RWPE1 (cell line): ENCODE measurements around the gene SGTA.

Experiments used
- CTCF ChIA-PET: fragments of 350-600 bp; sonication (Branson Sonifier 250); formaldehyde crosslinking; extraction: SDS; loops from one replicate; lab custom pipeline; 2021; lab: Yijun Ruan, JAX
- POLR2A ChIA-PET: fragments of 400-600 bp; formaldehyde crosslinking; extraction: SDS; loops from one replicate; lab custom pipeline; 2020; ENCODE audit warnings: antibody characterized with exemption; ENCODE audit not compliant: low non-redundant PET; lab: Yijun Ruan, JAX
- DNase-seq: peaks from one replicate; pipeline ENCODE4 v3.0.0; 2012; ENCODE audit warnings: low spot score
- H3K27ac ChIP-seq: fragments of 450-650 bp; 2 replicates; pipeline ENCODE4 v1.5.1; 2017
- CTCF ChIP-seq: fragments of 450-650 bp; conservative IDR thresholded peaks from 2 replicates; pipeline ENCODE4 v1.5.1; 2017; ENCODE audit warnings: low read depth, mild to moderate bottlenecking

The SGTA gene

DNA sequence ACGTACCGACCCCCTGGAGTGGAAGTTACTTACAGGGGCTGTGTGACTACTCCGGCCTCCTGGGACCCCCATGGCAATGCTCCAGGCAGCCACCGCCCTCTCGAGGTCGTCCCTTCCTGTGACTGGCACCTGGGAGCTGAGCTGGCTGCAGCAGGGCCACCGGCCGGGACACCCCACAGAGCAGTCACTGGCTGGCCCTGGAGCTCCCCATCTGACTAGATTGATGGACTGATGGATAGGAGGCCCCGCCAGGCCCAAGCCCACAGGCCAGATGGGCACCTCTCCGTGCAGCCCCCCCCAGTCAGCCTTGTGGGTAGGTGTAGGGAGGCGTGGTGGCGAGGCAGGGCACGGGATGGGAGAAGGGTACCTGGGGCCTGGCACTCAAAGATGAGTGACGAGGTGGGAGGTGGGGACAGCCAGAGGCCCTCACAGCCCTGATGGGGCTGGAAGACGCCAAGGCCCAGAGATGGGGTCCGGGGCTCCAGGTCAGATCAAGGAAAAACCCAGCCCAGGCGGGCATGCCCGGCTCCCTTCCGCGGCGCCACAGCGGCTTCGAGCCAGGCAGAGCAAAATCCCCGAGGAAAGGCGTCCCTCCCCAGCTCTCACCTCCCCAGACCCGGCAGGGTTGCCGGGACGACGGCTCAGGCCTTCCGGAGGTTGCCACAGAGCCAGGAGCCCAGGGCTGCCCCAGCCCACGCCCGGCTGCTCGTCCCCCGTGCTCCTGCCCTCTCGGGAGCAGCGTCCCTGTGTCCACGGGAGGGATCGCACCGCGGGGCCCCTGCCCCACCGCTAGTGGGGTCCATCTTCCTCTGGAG, 51.7 kb downstream of the SGTA start:
- no peak for TF ChIP-seq CTCF
- no peak for DNase-seq
- H3K27ac ChIP-seq, result no peak overlapping the region
- POLR2A ChIA-PET, result no interaction called here
- CTCF ChIA-PET, result no interaction called here

- TF ChIP-seq CTCF, result no peak
- ChIA-PET CTCF (interaction anchor here (1.2 kb wide), 1 partner anchor 19 kb away, joined by 4 read pairs; no protein-coding TSS in a partner anchor), POLR2A (no interaction called here)
- no peak for DNase-seq
- no peak overlapping the region for H3K27ac ChIP-seq
Measured at GRCh38 chr19:2729943-2730818, 52.9 kb downstream of the SGTA start.

- no peak for DNase-seq
- H3K27ac ChIP-seq, result no peak overlapping the region
- ChIA-PET CTCF (interaction anchor here (1.2 kb wide), 1 partner anchor 20 kb away, joined by 4 read pairs; no protein-coding TSS in a partner anchor), POLR2A (no interaction called here)
- no peak for TF ChIP-seq CTCF
Measured at GRCh38 chr19:2728783-2729387, 54.2 kb downstream of the SGTA start.

DNA sequence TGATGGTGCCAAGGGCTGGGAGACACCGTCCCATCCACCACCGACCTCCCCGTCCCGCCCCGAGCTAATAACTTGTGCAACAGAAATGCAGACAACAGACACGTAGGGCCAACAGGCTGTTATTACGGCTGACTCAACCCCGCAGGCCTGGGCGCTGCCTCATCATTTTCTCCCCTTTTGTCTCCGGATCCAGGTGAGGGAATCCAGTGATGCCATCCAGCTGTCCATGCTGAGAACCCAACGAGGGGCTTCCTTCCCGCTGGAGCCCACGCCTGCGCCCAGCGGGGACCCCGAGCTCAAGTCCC, 55.5 kb downstream of the SGTA start:
- ChIA-PET POLR2A (no interaction called here), CTCF (no interaction called here)
- H3K27ac ChIP-seq, result no peak overlapping the region
- no peak for TF ChIP-seq CTCF
- DNase-seq, result peak; percentile 72

DNA sequence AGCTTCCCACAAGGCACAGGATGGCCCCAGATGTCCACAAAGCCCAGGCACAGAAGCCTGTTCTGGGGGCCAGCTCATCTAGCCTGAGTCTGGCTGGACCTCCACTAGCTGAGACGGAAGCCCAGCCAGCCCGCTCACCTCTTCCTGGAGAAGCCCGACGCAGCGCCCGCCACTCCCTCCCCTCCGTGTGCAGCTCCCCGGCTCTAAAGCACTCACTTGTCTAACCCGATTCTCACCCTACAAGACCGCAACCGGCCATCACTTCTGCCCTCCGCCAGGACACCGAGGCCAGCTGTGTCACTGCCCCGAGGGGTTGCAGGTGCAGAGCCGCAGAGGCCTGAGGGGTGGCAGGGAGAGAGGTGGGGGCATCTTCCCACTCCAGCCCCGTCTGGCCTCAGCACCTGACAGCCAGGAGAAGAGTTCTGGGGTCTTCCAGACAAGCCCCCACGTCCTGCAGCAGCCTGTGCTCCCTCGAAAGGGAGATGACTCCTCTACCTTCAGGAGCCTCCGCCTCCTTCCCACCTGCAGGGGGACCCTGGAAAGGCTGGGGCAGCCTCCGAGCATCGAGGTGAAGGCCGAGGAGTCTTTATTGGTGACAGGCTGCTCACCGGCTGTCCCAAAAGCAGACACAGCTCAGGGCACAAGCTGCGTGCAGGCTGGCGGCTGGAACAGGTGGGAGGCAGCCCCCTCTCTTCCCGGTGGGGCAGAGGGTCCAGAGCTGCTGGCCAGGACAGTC, 56.0 kb downstream of the SGTA start:
- ChIA-PET CTCF (no interaction called here), POLR2A (no interaction called here)
- no peak for TF ChIP-seq CTCF
- DNase-seq, result no peak
- no peak overlapping the region for H3K27ac ChIP-seq
